H1 (cell line): ENCODE results near the gene ATP6V0E2. TPM values are rescaled to one million over a fixed set of nuclear protein-coding genes. Genes with fewer than 3 reads are reported as not detected.

Experiments used
- CTCF ChIA-PET: fragments of 300-600 bp; sonication (Branson Sonifier 250); formaldehyde crosslinking; loops from one replicate; lab custom pipeline; 2021; ENCODE audit not compliant: partially characterized antibody; lab: Charles Lee
- POLR2A ChIA-PET: fragments of 300-600 bp; sonication (Branson Sonifier 250); formaldehyde crosslinking; loops from one replicate; lab custom pipeline; 2021; ENCODE audit warnings: inconsistent platforms; ENCODE audit not compliant: partially characterized antibody; lab: Charles Lee
- DNase-seq, 2 experiments: peaks; one replicate each; pipeline versions ENCODE4 v3.0.0 to v3.0.0-alpha.2; 2010 to 2022; ENCODE audit warnings: low spot score in 2 of 2, low read depth in 1 of 2, mixed read lengths in 1 of 2
- FAIRE-seq: peaks from 2 replicates; lab custom pipeline; 2011; peaks lifted over from hg19 to GRCh38; lab: Jason Lieb, UNC
- H2AFZ ChIP-seq: 2 replicates; pipeline ENCODE4 v1.8.1; 2012; ENCODE audit warnings: low read length, inconsistent platforms
- H2AK5ac ChIP-seq: 2 replicates; pipeline ENCODE4 v1.6.1; 2013; ENCODE audit warnings: low read depth, low read length
- H2BK120ac ChIP-seq: replicated peaks from 2 replicates; pipeline ENCODE3; 2013; ENCODE audit warnings: low read depth, low read length, inconsistent platforms
- H2BK12ac ChIP-seq: 2 replicates; pipeline ENCODE4 v1.6.1; 2013; ENCODE audit warnings: low read depth, low read length
- H2BK15ac ChIP-seq: 2 replicates; pipeline ENCODE4 v1.6.1; 2013; ENCODE audit warnings: low read length
- H2BK20ac ChIP-seq: 2 replicates; pipeline ENCODE4 v1.6.1; 2013; ENCODE audit warnings: low read length
- H2BK5ac ChIP-seq: 2 replicates; pipeline ENCODE4 v1.6.1; 2013; ENCODE audit warnings: low read depth, low read length
- H3K14ac ChIP-seq: 2 replicates; pipeline ENCODE4 v1.6.1; 2013; ENCODE audit warnings: inconsistent platforms; ENCODE audit not compliant: insufficient read length
- H3K18ac ChIP-seq: 2 replicates; pipeline ENCODE4 v1.6.1; 2013; ENCODE audit warnings: low read length; ENCODE audit errors: extremely low read depth
- H3K23ac ChIP-seq: 2 replicates; pipeline ENCODE4 v1.6.1; 2013; ENCODE audit warnings: inconsistent platforms; ENCODE audit not compliant: insufficient read length
- H3K23me2 ChIP-seq: 2 replicates; pipeline ENCODE4 v1.6.1; 2013; ENCODE audit warnings: low read depth, low read length
- H3K27ac ChIP-seq: 2 replicates; pipeline ENCODE4 v1.6.1; 2011; ENCODE audit warnings: low read depth, low read length, inconsistent platforms
- H3K27me3 ChIP-seq, 4 experiments: replicated peaks in 1 of 4; 1 replicate in 1 of 4; 2 replicates in 3 of 4; pipeline versions ENCODE4 v1.6.1 to v1.8.1; 2011 to 2013; ENCODE audit warnings: low read length in 3 of 4, mild to moderate bottlenecking in 3 of 4, inconsistent platforms in 2 of 4, mixed read lengths in 2 of 4, moderate library complexity in 1 of 4; ENCODE audit not compliant: control insufficient read depth in 3 of 4, insufficient read depth in 3 of 4; ENCODE audit errors: extremely low read depth in 1 of 4
- H3K36me3 ChIP-seq, 4 experiments: 2 replicates each; pipeline versions ENCODE4 v1.6.1 to v1.8.1; 2011 to 2013; ENCODE audit warnings: mild to moderate bottlenecking in 4 of 4, low read length in 3 of 4, moderate library complexity in 2 of 4, control low read depth in 1 of 4, inconsistent platforms in 1 of 4; ENCODE audit not compliant: insufficient read depth in 4 of 4, control insufficient read depth in 2 of 4
- H3K4ac ChIP-seq: replicated peaks from 2 replicates; pipeline ENCODE3; 2013; ENCODE audit warnings: low read length, low read depth, mixed read lengths, inconsistent platforms; ENCODE audit not compliant: insufficient read length
- H3K4me1 ChIP-seq, 4 experiments: replicated peaks in 1 of 4; 1 replicate in 1 of 4; 2 replicates in 3 of 4; pipeline versions ENCODE4 v1.6.1 to v1.8.1; 2011 to 2013; ENCODE audit warnings: low read length in 3 of 4, inconsistent platforms in 2 of 4, mixed read lengths in 1 of 4; ENCODE audit not compliant: insufficient read depth in 4 of 4, control insufficient read depth in 3 of 4
- H3K4me2 ChIP-seq, 2 experiments: 2 replicates each; pipeline versions ENCODE4 v1.6.1 to v1.8.1; 2011 to 2013; ENCODE audit warnings: low read depth in 2 of 2, low read length in 2 of 2, control low read depth in 1 of 2, inconsistent platforms in 1 of 2, mild to moderate bottlenecking in 1 of 2; ENCODE audit not compliant: insufficient read depth in 1 of 2
- H3K4me3 ChIP-seq, 4 experiments: fragments of 200-600, 300-600 bp in 1 of 4; sonication (generic), shearing (Covaris generic), sonication (Bioruptor Twin) in 1 of 4; 2 replicates each; pipeline versions ENCODE4 v1.5.1 to v1.8.1; 2011 to 2016; ENCODE audit warnings: low read length in 4 of 4, low read depth in 3 of 4, control low read depth in 2 of 4, inconsistent platforms in 2 of 4, mild to moderate bottlenecking in 2 of 4, mixed read lengths in 1 of 4, moderate library complexity in 1 of 4; ENCODE audit not compliant: insufficient read depth in 2 of 4; ENCODE audit errors: extremely low read depth in 1 of 4
- H3K56ac ChIP-seq: replicated peaks from 2 replicates; pipeline ENCODE3; 2013; ENCODE audit warnings: low read depth, mild to moderate bottlenecking, mixed read lengths, low read length, inconsistent platforms; ENCODE audit not compliant: insufficient read length
- H3K79me1 ChIP-seq: 2 replicates; pipeline ENCODE4 v1.6.1; 2013; ENCODE audit warnings: low read depth, low read length, control low read depth
- H3K79me2 ChIP-seq, 2 experiments: 2 replicates each; pipeline versions ENCODE4 v1.6.1 to v1.8.1; 2012 to 2013; ENCODE audit warnings: low read length in 2 of 2, mild to moderate bottlenecking in 2 of 2, inconsistent platforms in 1 of 2; ENCODE audit not compliant: insufficient read depth in 2 of 2, control insufficient read depth in 1 of 2
- H3K9ac ChIP-seq, 4 experiments: replicated peaks in 1 of 4; 1 replicate in 1 of 4; 2 replicates in 3 of 4; pipeline versions ENCODE4 v1.6.1 to v1.8.1; 2011 to 2013; ENCODE audit warnings: low read depth in 3 of 4, low read length in 3 of 4, control low read depth in 2 of 4, mild to moderate bottlenecking in 2 of 4, moderate library complexity in 2 of 4, inconsistent platforms in 1 of 4; ENCODE audit errors: extremely low read depth in 1 of 4
- H3K9me3 ChIP-seq, 2 experiments: 2 replicates each; pipeline versions ENCODE4 v1.6.1 to v1.8.1; 2012 to 2013; ENCODE audit warnings: mild to moderate bottlenecking in 2 of 2, moderate library complexity in 2 of 2, control low read depth in 1 of 2, inconsistent platforms in 1 of 2, low read depth in 1 of 2, low read length in 1 of 2, mixed read lengths in 1 of 2; ENCODE audit not compliant: insufficient read depth in 2 of 2
- H4K20me1 ChIP-seq, 2 experiments: replicated peaks in 1 of 2; 2 replicates each; pipeline versions ENCODE3 to v1.8.1; 2011 to 2013; ENCODE audit warnings: inconsistent platforms in 2 of 2, low read length in 2 of 2, mild to moderate bottlenecking in 1 of 2; ENCODE audit not compliant: insufficient read depth in 2 of 2, control insufficient read depth in 1 of 2
- H4K5ac ChIP-seq: 2 replicates; pipeline ENCODE4 v1.6.1; 2013; ENCODE audit warnings: low read length, low read depth, mixed read lengths, inconsistent platforms; ENCODE audit not compliant: insufficient read length
- H4K8ac ChIP-seq: 2 replicates; pipeline ENCODE4 v1.8.0; 2013; ENCODE audit warnings: mild to moderate bottlenecking, moderate library complexity, low read length, inconsistent platforms; ENCODE audit not compliant: insufficient read depth; ENCODE audit errors: extremely low read depth
- H4K91ac ChIP-seq: replicated peaks from 2 replicates; pipeline ENCODE3; 2013; ENCODE audit warnings: low read length, mixed read lengths, inconsistent platforms; ENCODE audit not compliant: insufficient read length
- CREB1 ChIP-seq: IDR thresholded peaks from 2 replicates; pipeline ENCODE4 v1.6.1; 2012; ENCODE audit warnings: inconsistent platforms
- EP300 ChIP-seq, 2 experiments: IDR thresholded peaks; 1 replicate in 1 of 2; 2 replicates in 1 of 2; pipeline ENCODE4 v1.6.1; 2011 to 2012; ENCODE audit warnings: low read depth in 2 of 2, low read length in 2 of 2, mild to moderate bottlenecking in 2 of 2, borderline replicate concordance in 1 of 2, inconsistent platforms in 1 of 2, moderate library complexity in 1 of 2
- GABPA ChIP-seq: IDR thresholded peaks from 2 replicates; pipeline ENCODE4 v1.6.1; 2011; ENCODE audit warnings: mild to moderate bottlenecking, low read length, moderate library complexity, borderline replicate concordance; ENCODE audit not compliant: insufficient read depth
- JUND ChIP-seq: IDR thresholded peaks from 2 replicates; pipeline ENCODE4 v1.6.1; 2011; ENCODE audit warnings: mild to moderate bottlenecking, improper control_type of control experiment, low read length
- RXRA ChIP-seq: IDR thresholded peaks from 2 replicates; pipeline ENCODE4 v1.6.1; 2011; ENCODE audit warnings: low read depth, mild to moderate bottlenecking, low read length, moderate library complexity; ENCODE audit not compliant: insufficient read depth
- SIN3A ChIP-seq, 2 experiments: IDR thresholded peaks in 1 of 2; conservative IDR thresholded peaks in 1 of 2; 2 replicates each; pipeline ENCODE4 v1.6.1; 2011 to 2012; ENCODE audit warnings: low read length in 2 of 2, improper control_type of control experiment in 1 of 2, low read depth in 1 of 2, mild to moderate bottlenecking in 1 of 2
- SIRT6 ChIP-seq: IDR thresholded peaks from one replicate; pipeline ENCODE4 v1.7.1; 2012; ENCODE audit warnings: low read length, inconsistent platforms
- SIX5 ChIP-seq: IDR thresholded peaks from 2 replicates; pipeline ENCODE4 v1.6.1; 2011; ENCODE audit warnings: mild to moderate bottlenecking, low read depth, low read length
- TAF7 ChIP-seq: optimal IDR thresholded peaks from 2 replicates; pipeline ENCODE3; 2011; ENCODE audit warnings: low read depth, mild to moderate bottlenecking, inconsistent platforms, low read length, moderate library complexity, borderline replicate concordance
- TEAD4 ChIP-seq: IDR thresholded peaks from 2 replicates; pipeline ENCODE4 v1.6.1; 2012; ENCODE audit warnings: low read depth, low read length, inconsistent platforms, mixed read lengths
- WGBS, 2 experiments: shearing (Covaris generic) in 1 of 2; methylation state at CpG; one replicate each; pipeline versions ENCODE4 v1.1.6 to v1.1.7; 2013 to 2015; ENCODE audit warnings: low lambda C conversion rate in 2 of 2, mixed read lengths in 2 of 2, inconsistent platforms in 1 of 2, low coverage in 1 of 2, missing lambda C conversion rate in 1 of 2; ENCODE audit not compliant: insufficient replicate concordance in 2 of 2, insufficient coverage in 1 of 2, insufficient read length in 1 of 2; ENCODE audit errors: extremely low coverage in 1 of 2, missing lambda C conversion rate in 1 of 2; 5-methylcytosine and 5-hydroxymethylcytosine counted together
- polyA plus RNA-seq, 7 experiments: library from polyadenylated mRNA; depleted of rRNA in 3 of 7; stranded (reverse) in 5 of 7; unstranded in 2 of 7; fragments of >200 nt in 5 of 7; fragments of 200-250 nt in 2 of 7; gene quantifications; 1 replicate in 5 of 7; 2 replicates in 1 of 7; 4 replicates in 1 of 7; pipeline versions ENCODE4 v1.2.1 to v1.2.3, GENCODE V29; 2011 to 2013; ENCODE audit warnings: missing spikeins in 2 of 7, mixed read lengths in 2 of 7
- total RNA-seq: library from RNA; stranded (reverse); fragmentation: NEBNext Ultra II Directional; extraction: Animal tissue kit (Norgen Biotek cat#: 25700); gene quantifications from 2 replicates; pipeline ENCODE4 v1.2.1, GENCODE V29; 2021
- TF ChIP-seq, protein P1 (sequence below): IDR thresholded peaks from 2 replicates; pipeline ENCODE4 v1.6.1; 2011; ENCODE audit warnings: low read depth, mild to moderate bottlenecking, low read length; ENCODE audit not compliant: insufficient read depth

Gene ATP6V0E2
- total and polyA plus RNA-seq, 2 of the 8 experiments (the other 6 are each of a cell fraction or from before 2014, with no cell fraction given) = 26.1 to 47.9 TPM

DNA sequence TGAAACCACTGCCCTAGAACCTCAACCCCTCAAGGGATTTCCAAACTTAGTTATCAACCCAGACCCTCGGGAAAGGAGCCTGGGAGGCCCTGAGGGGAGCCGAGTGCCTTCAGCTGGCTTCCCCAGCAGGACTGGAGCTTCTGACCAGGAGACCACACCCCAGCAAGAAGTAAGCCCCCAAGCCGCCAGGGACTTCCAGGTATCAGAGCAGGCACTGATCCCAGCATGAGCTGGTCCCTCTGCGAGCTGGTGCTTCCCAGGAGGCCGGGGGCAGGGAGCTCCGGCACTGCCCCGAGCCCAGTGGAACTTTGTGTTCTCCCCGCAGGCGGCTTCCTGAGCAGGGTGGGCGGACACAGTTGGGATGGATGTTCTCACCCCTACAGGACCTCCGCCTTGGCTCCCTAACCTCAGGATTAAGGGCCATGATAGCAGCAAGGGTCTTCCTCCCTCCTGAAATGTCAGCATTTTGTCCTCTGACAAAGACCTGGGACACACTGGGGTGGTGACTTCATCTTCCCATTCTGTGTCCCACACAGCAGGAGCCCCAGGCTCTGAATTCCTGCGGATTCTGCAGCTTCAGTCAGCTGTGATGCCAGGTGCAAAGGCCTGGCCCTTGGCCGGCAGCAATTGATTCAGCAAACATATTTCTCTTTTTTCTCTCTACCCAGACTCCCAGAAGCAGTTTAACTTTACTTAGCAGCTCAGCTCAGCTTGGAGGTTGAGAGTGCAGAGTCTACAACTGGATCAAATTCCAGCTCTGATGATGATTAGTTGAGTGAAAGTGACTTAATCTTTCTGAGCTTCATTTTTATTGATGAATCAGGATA lies 11.6 kb downstream of the ATP6V0E2 start:
- CTCF ChIA-PET = interaction anchor here (0.8 to 7.0 kb wide), 6 partner anchors 16 to 126 kb away, joined by 3 to 68 read pairs (median 4); no protein-coding TSS in a partner anchor
- H3K23ac ChIP-seq = no peak overlapping the region
- peaks cover 5 to 9% (median 5%) of the 10 kb centered on the region in 4 experiments; a peak in 6 of 7 replicates for H3K4me1 ChIP-seq
- H3K18ac ChIP-seq = no peak overlapping the region
- peak in 1 of 2 experiments; percentile 47 for DNase-seq
- peak overlapping the region; percentile 45; the same call in 1 of the 2 replicates for H4K8ac ChIP-seq
- H3K4ac ChIP-seq = no peak overlapping the region
- H3K27me3 ChIP-seq = no peaks in the 10 kb centered on the region
- no peak overlapping the region for H2AFZ ChIP-seq
- H3K9ac ChIP-seq = no peak overlapping the region
- H2BK15ac ChIP-seq = no peak overlapping the region
- peaks cover 0 to 1% of the 10 kb centered on the region in 2 experiments for H4K20me1 ChIP-seq
- no peak overlapping the region for H2BK20ac ChIP-seq
- no peaks in the 10 kb centered on the region for H3K23me2 ChIP-seq
- no peak overlapping the region for H3K4me3 ChIP-seq
- H4K5ac ChIP-seq = no peak overlapping the region
- H3K27ac ChIP-seq = no peak overlapping the region
- no peaks in the 10 kb centered on the region; a peak in 1 of 8 replicates for H3K36me3 ChIP-seq
- 72% methylated on average over 11 of the region's 13 CpGs; no CpG with 5 or more reads in 1 of the 2 experiments for WGBS, 2 experiments
- H3K9me3 ChIP-seq = no peaks in the 10 kb centered on the region
- H2BK5ac ChIP-seq = no peak overlapping the region
- H3K79me2 ChIP-seq = no peaks in the 10 kb centered on the region
- no peak for FAIRE-seq
- H2BK120ac ChIP-seq = no peak overlapping the region
- H2BK12ac ChIP-seq = no peak overlapping the region
- no peak overlapping the region for H2AK5ac ChIP-seq
- H3K14ac ChIP-seq = no peak overlapping the region
- POLR2A ChIA-PET = interaction anchor here (1.4 kb wide), 1 partner anchor 10 kb away, joined by 5 read pairs; no protein-coding TSS in a partner anchor
- no peak overlapping the region for H3K56ac ChIP-seq
- H3K79me1 ChIP-seq = no peaks in the 10 kb centered on the region
- no peak overlapping the region for H4K91ac ChIP-seq
- peak overlapping the region; percentile 17 to 44; a peak in 2 of 4 replicates for H3K4me2 ChIP-seq
- TF ChIP-seq TEAD4 (peak; percentile 79), JUND (peak; percentile 40; the same call in 1 of the 2 replicates), RXRA (no peak), EP300 (IDR thresholded peaks at IDR 0.05; ENCODE audit: borderline replicate concordance in 1 of 2, low read depth in 2 of 2, low read length in 2 of 2) (no peak; a peak in 1 of 3 replicates), SIX5 (no peak), TAF7 (no peak), GABPA (no peak), CREB1 (no peak), SIRT6 (no peak), SIN3A (conservative IDR thresholded peaks at IDR 0.05 in 1 of 2, IDR thresholded peaks at IDR 0.05 in 1 of 2; ENCODE audit: low read depth in 1 of 2, low read length in 2 of 2) (0 out of 4 replicates have a peak, but pooled peaks of 1 of the 2 experiments have one; percentile 26)
- TF ChIP-seq, protein P1, sequence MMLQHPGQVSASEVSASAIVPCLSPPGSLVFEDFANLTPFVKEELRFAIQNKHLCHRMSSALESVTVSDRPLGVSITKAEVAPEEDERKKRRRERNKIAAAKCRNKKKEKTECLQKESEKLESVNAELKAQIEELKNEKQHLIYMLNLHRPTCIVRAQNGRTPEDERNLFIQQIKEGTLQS = no peak
